Mucosa of rectum (tissue), 2 donors: ENCODE data around the gene LPP.
"Not testable (repeated sequence)": the region's sequence is repeated elsewhere in the genome, so short reads cannot be mapped to it uniquely, and the experiment has no call there.

Experiments
- H3K27ac ChIP-seq, 2 donors: one replicate each; pipeline ENCODE4 v1.7.0; 2013; ENCODE audit warnings: inconsistent platforms in 2 of 2, low read depth in 2 of 2, low read length in 2 of 2
- H3K27me3 ChIP-seq, 2 donors: one replicate each; pipeline ENCODE4 v1.7.0; 2013; ENCODE audit warnings: low read length in 2 of 2; ENCODE audit not compliant: control insufficient read depth in 2 of 2, insufficient read depth in 2 of 2
- H3K36me3 ChIP-seq, 2 donors: one replicate each; pipeline ENCODE4 v1.7.0; 2013; ENCODE audit warnings: low read length in 2 of 2; ENCODE audit not compliant: control insufficient read depth in 2 of 2, insufficient read depth in 2 of 2
- H3K4me1 ChIP-seq, 2 donors: one replicate each; pipeline ENCODE4 v1.7.0; 2013; ENCODE audit warnings: low read length in 2 of 2, mild to moderate bottlenecking in 1 of 2; ENCODE audit not compliant: control insufficient read depth in 2 of 2, insufficient read depth in 2 of 2
- H3K4me3 ChIP-seq, 2 donors: one replicate each; pipeline ENCODE4 v1.7.0; 2013; ENCODE audit warnings: low read length in 2 of 2
- H3K9ac ChIP-seq, 2 donors: one replicate each; pipeline ENCODE4 v1.7.0; 2013; ENCODE audit warnings: low read length in 2 of 2, low read depth in 1 of 2, mild to moderate bottlenecking in 1 of 2
- H3K9me3 ChIP-seq, 2 donors: one replicate each; pipeline ENCODE4 v1.7.0; 2013; ENCODE audit warnings: low read length in 2 of 2; ENCODE audit not compliant: control insufficient read depth in 2 of 2
- donor health status: healthy.
- donor health status: Normal muscosa, but diverticular disease.

LPP gene

DNA sequence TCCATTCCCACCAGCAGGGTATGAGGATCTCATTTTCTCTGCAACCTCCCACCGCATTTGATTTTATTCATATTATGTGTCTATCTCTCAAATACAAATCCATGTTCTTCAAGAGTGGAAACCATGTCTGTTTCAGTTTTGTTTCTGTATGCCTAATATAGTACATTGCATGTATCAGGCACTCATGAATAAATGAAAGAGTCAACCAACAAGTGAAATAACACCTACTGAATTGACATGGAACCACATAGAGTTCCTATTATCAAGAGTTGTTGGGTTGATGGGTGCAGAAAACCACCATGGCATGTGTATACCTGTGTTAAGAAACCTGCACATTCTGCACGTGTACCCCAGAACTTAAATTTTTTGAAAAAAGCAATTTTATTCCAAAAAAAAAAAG is 466.8 kb downstream of the LPP start:
- no peaks in the 10 kb centered on the region for H3K27me3 ChIP-seq
- H3K9me3 ChIP-seq: no peaks in the 10 kb centered on the region
- no peaks in the 10 kb centered on the region for H3K36me3 ChIP-seq
- no peak overlapping the region for H3K27ac ChIP-seq
- H3K4me1 ChIP-seq: peaks cover 0 to 4% of the 10 kb centered on the region in 2 donors
- no peak overlapping the region for H3K4me3 ChIP-seq
- no peak overlapping the region for H3K9ac ChIP-seq

GRCh38 chr3:188624384-188624783 is 470.4 kb downstream of the LPP start:
- H3K9ac ChIP-seq: no peak overlapping the region
- no peak overlapping the region for H3K4me3 ChIP-seq
- H3K27ac ChIP-seq: peak overlapping the region in 1 of 2 donors; percentile 52
- H3K9me3 ChIP-seq: no peaks in the 10 kb centered on the region
- H3K36me3 ChIP-seq: no peaks in the 10 kb centered on the region
- peaks cover 4 to 7% of the 10 kb centered on the region in 2 donors for H3K4me1 ChIP-seq
- H3K27me3 ChIP-seq: no peaks in the 10 kb centered on the region

DNA sequence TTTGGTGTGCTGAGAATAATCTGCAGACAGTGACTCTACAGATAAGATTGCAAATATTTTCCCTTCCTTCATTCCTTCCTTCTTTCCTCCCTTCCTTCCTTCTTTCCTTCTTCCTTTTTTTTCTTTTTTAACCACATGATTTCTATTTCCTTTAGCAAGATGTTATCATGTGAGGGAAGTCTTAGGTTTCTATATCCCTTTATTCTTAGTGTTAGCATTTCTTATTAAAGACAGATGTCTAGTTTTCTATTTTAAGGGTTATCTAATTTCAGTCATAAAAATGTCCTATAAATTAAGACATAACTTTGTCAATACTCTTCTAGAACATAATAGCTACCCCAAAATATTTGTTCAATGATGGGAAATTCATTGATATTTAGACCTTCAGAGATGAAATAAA is 470.9 kb downstream of the LPP start:
- Histone ChIP-seq H3K9ac (no peak overlapping the region), H3K9me3 (no peaks in the 10 kb centered on the region), H3K36me3 (no peaks in the 10 kb centered on the region), H3K4me3 (no peak overlapping the region), H3K4me1 (peaks cover 4 to 7% of the 10 kb centered on the region in 2 donors), H3K27me3 (no peaks in the 10 kb centered on the region), H3K27ac (peak overlapping the region in 1 of 2 donors; percentile 52)

GRCh38 chr3:188627652-188628051 is 473.7 kb downstream of the LPP start:
- peaks cover 4 to 7% of the 10 kb centered on the region in 2 donors for H3K4me1 ChIP-seq

DNA sequence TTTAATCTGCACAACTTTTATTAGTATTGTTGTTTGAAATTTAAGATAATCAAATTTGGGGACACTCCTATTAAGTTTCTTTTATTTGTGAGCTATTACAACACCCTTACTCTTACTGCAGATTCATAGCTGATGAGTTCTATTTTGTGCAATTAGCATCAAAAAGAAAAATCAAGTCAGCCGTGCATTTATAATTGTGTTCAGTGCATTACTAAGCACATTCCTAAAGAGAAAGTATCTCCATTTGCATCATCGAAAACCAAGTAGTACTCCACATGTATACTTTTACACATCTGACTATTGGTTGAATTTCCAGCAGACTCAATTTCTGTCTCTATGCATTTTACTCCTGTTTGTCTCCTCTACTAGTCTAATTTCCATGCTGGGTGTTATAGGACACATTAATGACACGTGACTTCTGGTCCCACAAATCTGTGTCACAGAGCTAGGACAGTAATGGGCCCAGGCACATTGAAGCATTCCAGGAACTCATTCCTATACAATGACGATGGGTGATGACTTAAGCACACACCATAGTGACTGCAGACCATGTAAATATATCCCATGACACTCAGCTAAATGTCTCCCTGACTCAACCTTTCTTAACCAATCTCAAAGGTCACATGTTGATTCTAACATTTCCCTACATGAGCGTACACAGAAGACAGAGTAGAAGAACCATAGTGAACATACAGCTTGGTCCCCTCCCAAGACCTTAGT is 477.5 kb downstream of the LPP start:
- Histone ChIP-seq H3K36me3 (no peaks in the 10 kb centered on the region), H3K27ac (no peak overlapping the region), H3K4me3 (no peak overlapping the region), H3K27me3 (no peaks in the 10 kb centered on the region), H3K9ac (no peak overlapping the region), H3K9me3 (no peaks in the 10 kb centered on the region), H3K4me1 (peaks cover 2 to 7% of the 10 kb centered on the region in 2 donors)

More at GRCh38 chr3:188627652-188628051, 473.7 kb downstream of the LPP start:
- H3K9ac ChIP-seq: no peak overlapping the region
- H3K4me3 ChIP-seq: no peak overlapping the region
- no peaks in the 10 kb centered on the region for H3K9me3 ChIP-seq
- H3K27ac ChIP-seq: no peak overlapping the region
- H3K27me3 ChIP-seq: no peaks in the 10 kb centered on the region
- H3K36me3 ChIP-seq: no peaks in the 10 kb centered on the region

DNA sequence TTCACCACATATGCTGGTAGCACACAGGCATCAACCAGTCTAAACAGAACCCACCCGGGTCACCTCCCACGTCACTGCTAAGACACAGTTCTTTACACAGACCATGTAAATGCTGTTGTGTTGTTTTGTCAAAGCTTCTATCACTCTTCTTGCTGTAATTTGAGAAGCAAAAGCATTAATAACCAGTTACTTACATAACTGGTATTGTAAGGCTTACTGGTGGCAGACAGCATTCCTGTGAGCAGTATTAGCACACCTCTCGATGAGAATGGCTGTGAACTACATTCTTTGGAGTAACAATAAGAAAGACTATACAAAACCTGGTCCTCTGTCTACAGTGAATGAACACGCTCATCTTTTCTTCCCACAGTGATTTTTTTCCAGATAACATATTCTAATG is 479.2 kb downstream of the LPP start:
- Histone ChIP-seq H3K27me3 (no peaks in the 10 kb centered on the region), H3K4me1 (peaks cover 0 to 2% of the 10 kb centered on the region in 2 donors)

DNA sequence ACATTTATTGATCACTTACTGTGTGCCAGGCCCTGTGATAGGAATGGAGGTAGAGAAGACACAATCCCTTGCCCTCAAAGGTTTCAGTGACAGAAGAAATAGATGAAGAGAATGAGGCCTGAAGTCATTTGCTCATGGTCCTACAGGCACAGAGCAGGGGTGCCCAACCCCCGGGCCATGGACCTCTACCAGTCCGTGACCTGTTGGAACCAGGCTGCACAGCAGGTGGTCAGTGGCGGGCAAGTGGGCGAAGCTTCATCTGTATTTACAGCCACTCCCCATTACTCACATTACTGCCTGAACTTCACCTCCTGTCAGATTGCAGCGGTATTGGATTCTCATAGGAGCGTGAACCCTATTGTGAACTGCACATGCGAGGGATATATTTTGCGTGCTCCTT is 480.3 kb downstream of the LPP start:
- Histone ChIP-seq H3K9me3 (no peaks in the 10 kb centered on the region), H3K36me3 (no peaks in the 10 kb centered on the region), H3K9ac (no peak overlapping the region), H3K27ac (no peak overlapping the region), H3K27me3 (no peaks in the 10 kb centered on the region), H3K4me1 (peaks cover 0 to 2% of the 10 kb centered on the region in 2 donors), H3K4me3 (no peak overlapping the region)

More for the DNA sequence above, 479.2 kb downstream of the LPP start:
- Histone ChIP-seq H3K36me3 (no peaks in the 10 kb centered on the region), H3K4me3 (no peak overlapping the region), H3K27ac (no peak overlapping the region), H3K9me3 (no peaks in the 10 kb centered on the region), H3K9ac (no peak overlapping the region)

- H3K9me3 ChIP-seq: no peaks in the 10 kb centered on the region
- no peak overlapping the region for H3K9ac ChIP-seq
- H3K4me3 ChIP-seq: no peak overlapping the region
- peaks cover 0 to 2% of the 10 kb centered on the region in 2 donors for H3K4me1 ChIP-seq
- no peaks in the 10 kb centered on the region for H3K27me3 ChIP-seq
- H3K36me3 ChIP-seq: no peaks in the 10 kb centered on the region
- no peak overlapping the region for H3K27ac ChIP-seq
These were observed 481.5 kb downstream of the LPP start for GRCh38 chr3:188635258-188636042.

DNA sequence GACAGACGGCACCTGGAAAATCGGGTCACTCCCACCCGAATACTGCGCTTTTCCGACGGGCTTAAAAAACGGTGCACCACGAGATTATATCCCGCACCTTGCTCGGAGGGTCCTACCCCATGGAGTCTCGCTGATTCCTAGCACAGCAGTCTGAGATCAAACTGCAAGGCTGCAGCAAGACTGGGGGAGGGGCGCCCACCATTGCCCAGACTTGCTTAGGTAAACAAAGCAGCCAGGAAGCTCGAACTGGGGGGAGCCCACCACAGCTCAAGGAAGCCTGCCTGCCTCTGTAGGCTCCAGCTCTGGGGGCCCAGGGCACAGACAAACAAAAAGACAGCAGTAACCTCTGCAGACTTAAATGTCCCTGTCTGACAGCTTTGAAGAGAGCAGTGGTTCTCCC is 482.3 kb downstream of the LPP start:
- H3K9me3 ChIP-seq, H3K27me3 ChIP-seq, H3K4me3 ChIP-seq, H3K4me1 ChIP-seq, H3K36me3 ChIP-seq, H3K27ac ChIP-seq, H3K9ac ChIP-seq: not testable (repeated sequence)

GRCh38 chr3:188641076-188641475 is 487.1 kb downstream of the LPP start:
- Histone ChIP-seq H3K9ac (no peak overlapping the region), H3K27me3 (no peaks in the 10 kb centered on the region), H3K4me1 (no peaks in the 10 kb centered on the region), H3K27ac (no peak overlapping the region), H3K36me3 (no peaks in the 10 kb centered on the region), H3K9me3 (no peaks in the 10 kb centered on the region), H3K4me3 (no peak overlapping the region)
